Muscle layer of duodenum (tissue), 2 donors: ENCODE measurements around the gene U2AF1L4.
A peak's percentile ranks its signal among the peaks of the same experiment; 100 is the strongest.
"Not testable (repeated sequence)": the region's sequence is repeated elsewhere in the genome, so short reads cannot be mapped to it uniquely, and the experiment has no call there.

Experiments
- H3K27ac ChIP-seq: one replicate; pipeline ENCODE4 v1.7.0; 2013; ENCODE audit warnings: mild to moderate bottlenecking, low read length
- H3K27me3 ChIP-seq: one replicate; pipeline ENCODE4 v1.7.0; 2013; ENCODE audit warnings: low read depth, mild to moderate bottlenecking, control low read depth, low read length
- H3K36me3 ChIP-seq, 2 donors: one replicate each; pipeline ENCODE4 v1.7.0; 2013; ENCODE audit warnings: low read length in 2 of 2, control low read depth in 1 of 2, mild to moderate bottlenecking in 1 of 2; ENCODE audit not compliant: insufficient read depth in 2 of 2, control insufficient read depth in 1 of 2
- H3K4me1 ChIP-seq, 2 donors: one replicate each; pipeline ENCODE4 v1.7.0; 2013; ENCODE audit warnings: low read length in 2 of 2, mild to moderate bottlenecking in 2 of 2, control low read depth in 1 of 2, moderate library complexity in 1 of 2; ENCODE audit not compliant: insufficient read depth in 2 of 2, control insufficient read depth in 1 of 2
- H3K4me3 ChIP-seq, 2 donors: one replicate each; pipeline ENCODE4 v1.7.0; 2013; ENCODE audit warnings: low read length in 2 of 2, low read depth in 1 of 2, mild to moderate bottlenecking in 1 of 2
- H3K9me3 ChIP-seq, 2 donors: one replicate each; pipeline ENCODE4 v1.7.0; 2013; ENCODE audit warnings: low read length in 2 of 2, control low read depth in 1 of 2, mild to moderate bottlenecking in 1 of 2; ENCODE audit not compliant: control insufficient read depth in 1 of 2
- donor health status: healthy.

The U2AF1L4 gene

GRCh38 chr19:35727053-35727955, 17.9 kb downstream of the U2AF1L4 start:
- no peak overlapping the region for H3K4me3 ChIP-seq
- no peaks in the 10 kb centered on the region for H3K27me3 ChIP-seq
- peaks cover 78 to 100% of the 10 kb centered on the region in 2 donors for H3K36me3 ChIP-seq
- no peaks in the 10 kb centered on the region for H3K9me3 ChIP-seq
- no peak overlapping the region for H3K27ac ChIP-seq
- no peaks in the 10 kb centered on the region for H3K4me1 ChIP-seq

- no peaks in the 10 kb centered on the region for H3K4me1 ChIP-seq
- H3K36me3 ChIP-seq, result peaks cover 69 to 90% of the 10 kb centered on the region in 2 donors
- no peaks in the 10 kb centered on the region for H3K9me3 ChIP-seq
- H3K4me3 ChIP-seq, result no peak overlapping the region
- H3K27me3 ChIP-seq, result no peaks in the 10 kb centered on the region
- H3K27ac ChIP-seq, result no peak overlapping the region
Measured at GRCh38 chr19:35725216-35725861, 19.9 kb downstream of the U2AF1L4 start.

GRCh38 chr19:35724560-35724959, 20.7 kb downstream of the U2AF1L4 start:
- H3K9me3 ChIP-seq, result no peaks in the 10 kb centered on the region
- H3K27ac ChIP-seq, result no peak overlapping the region
- no peaks in the 10 kb centered on the region for H3K27me3 ChIP-seq
- peaks cover 0 to 6% of the 10 kb centered on the region in 2 donors for H3K4me1 ChIP-seq
- H3K36me3 ChIP-seq, result peaks cover 70 to 89% of the 10 kb centered on the region in 2 donors
- no peak overlapping the region for H3K4me3 ChIP-seq

GRCh38 chr19:35724132-35724531, 21.1 kb downstream of the U2AF1L4 start:
- H3K27me3 ChIP-seq, result not testable (repeated sequence)

GRCh38 chr19:35723671-35724070, 21.5 kb downstream of the U2AF1L4 start:
- peaks cover 7 to 15% of the 10 kb centered on the region in 2 donors for H3K4me1 ChIP-seq
- H3K9me3 ChIP-seq, result no peaks in the 10 kb centered on the region

More at GRCh38 chr19:35724132-35724531, 21.1 kb downstream of the U2AF1L4 start:
- peaks cover 66 to 85% of the 10 kb centered on the region in 2 donors for H3K36me3 ChIP-seq
- not testable (repeated sequence) for H3K27ac ChIP-seq, H3K4me3 ChIP-seq, H3K9me3 ChIP-seq
- H3K4me1 ChIP-seq, result peaks cover 4 to 10% of the 10 kb centered on the region in 2 donors

GRCh38 chr19:35722897-35723296, 22.3 kb downstream of the U2AF1L4 start:
- Histone ChIP-seq H3K27me3 (no peaks in the 10 kb centered on the region), H3K9me3 (no peaks in the 10 kb centered on the region), H3K4me1 (peaks cover 7 to 18% of the 10 kb centered on the region in 2 donors), H3K36me3 (peaks cover 57 to 73% of the 10 kb centered on the region in 2 donors), H3K27ac (no peak overlapping the region), H3K4me3 (no peak overlapping the region)

More at GRCh38 chr19:35723671-35724070, 21.5 kb downstream of the U2AF1L4 start:
- Histone ChIP-seq H3K36me3 (peaks cover 62 to 81% of the 10 kb centered on the region in 2 donors), H3K4me3 (no peak overlapping the region), H3K27ac (no peak overlapping the region), H3K27me3 (no peaks in the 10 kb centered on the region)

GRCh38 chr19:35722461-35722860, 22.8 kb downstream of the U2AF1L4 start:
- Histone ChIP-seq H3K36me3 (peaks cover 52 to 68% of the 10 kb centered on the region in 2 donors), H3K9me3 (no peaks in the 10 kb centered on the region), H3K4me3 (no peak overlapping the region), H3K27ac (no peak overlapping the region), H3K27me3 (no peaks in the 10 kb centered on the region), H3K4me1 (peaks cover 7 to 18% of the 10 kb centered on the region in 2 donors)

- peaks cover 43 to 58% of the 10 kb centered on the region in 2 donors for H3K36me3 ChIP-seq
Measured at GRCh38 chr19:35721374-35721773, 23.8 kb downstream of the U2AF1L4 start.

GRCh38 chr19:35720648-35721047, 24.6 kb downstream of the U2AF1L4 start:
- H3K36me3 ChIP-seq, result peaks cover 36 to 50% of the 10 kb centered on the region in 2 donors
- H3K4me1 ChIP-seq, result peaks cover 12 to 24% of the 10 kb centered on the region in 2 donors
- no peak overlapping the region for H3K4me3 ChIP-seq
- H3K9me3 ChIP-seq, result no peaks in the 10 kb centered on the region
- H3K27ac ChIP-seq, result no peak overlapping the region
- H3K27me3 ChIP-seq, result no peaks in the 10 kb centered on the region

More at GRCh38 chr19:35721374-35721773, 23.8 kb downstream of the U2AF1L4 start:
- Histone ChIP-seq H3K27ac (no peak overlapping the region), H3K4me3 (no peak overlapping the region), H3K27me3 (no peaks in the 10 kb centered on the region), H3K4me1 (peaks cover 7 to 18% of the 10 kb centered on the region in 2 donors), H3K9me3 (no peaks in the 10 kb centered on the region)

- peaks cover 31 to 45% of the 10 kb centered on the region in 2 donors for H3K36me3 ChIP-seq
- H3K4me3 ChIP-seq, result no peak overlapping the region
- no peaks in the 10 kb centered on the region for H3K9me3 ChIP-seq
- H3K4me1 ChIP-seq, result peaks cover 12 to 26% of the 10 kb centered on the region in 2 donors
- no peak overlapping the region for H3K27ac ChIP-seq
- no peaks in the 10 kb centered on the region for H3K27me3 ChIP-seq
Measured at GRCh38 chr19:35720163-35720524, 25.1 kb downstream of the U2AF1L4 start.

GRCh38 chr19:35719402-35720162, 25.6 kb downstream of the U2AF1L4 start:
- H3K27ac ChIP-seq, result peak overlapping the region; percentile 16
- H3K9me3 ChIP-seq, result no peaks in the 10 kb centered on the region
- H3K4me1 ChIP-seq, result peaks cover 12 to 26% of the 10 kb centered on the region in 2 donors
- H3K36me3 ChIP-seq, result peaks cover 25 to 40% of the 10 kb centered on the region in 2 donors
- no peaks in the 10 kb centered on the region for H3K27me3 ChIP-seq
- peak overlapping the region; percentile 73 to 74 for H3K4me3 ChIP-seq
